T-helper 2 cell treated with Interferon-gamma antibody and Interleukin-4, amounts not matched to agents 5 μg/mL and 100 μg/mL, for 36 hours (primary cell): Measurements from ENCODE around the gene RABGAP1.
A peak's percentile ranks its signal among the peaks of the same experiment; 100 is the strongest.

Experiments
- DNase-seq: peaks from one replicate; pipeline ENCODE4 v3.0.0; 2021; ENCODE audit warnings: low spot score
- H3K27ac Mint-ChIP-seq: one replicate; pipeline ENCODE4 v1.8.0; 2021; ENCODE audit warnings: mild to moderate bottlenecking, mixed read lengths
- H3K27me3 Mint-ChIP-seq: one replicate; pipeline ENCODE4 v1.8.0; 2021; ENCODE audit warnings: low read depth, mixed read lengths
- H3K36me3 Mint-ChIP-seq: one replicate; pipeline ENCODE4 v1.8.0; 2021; ENCODE audit warnings: low read depth, mixed read lengths
- H3K4me1 Mint-ChIP-seq: one replicate; pipeline ENCODE4 v1.8.0; 2021; ENCODE audit warnings: low read depth, mixed read lengths
- H3K4me3 Mint-ChIP-seq: one replicate; pipeline ENCODE4 v1.8.0; 2022; ENCODE audit warnings: mild to moderate bottlenecking, moderate library complexity, mixed read lengths
- H3K9me3 Mint-ChIP-seq: one replicate; pipeline ENCODE4 v1.8.0; 2021; ENCODE audit warnings: mixed read lengths

Gene RABGAP1

DNA sequence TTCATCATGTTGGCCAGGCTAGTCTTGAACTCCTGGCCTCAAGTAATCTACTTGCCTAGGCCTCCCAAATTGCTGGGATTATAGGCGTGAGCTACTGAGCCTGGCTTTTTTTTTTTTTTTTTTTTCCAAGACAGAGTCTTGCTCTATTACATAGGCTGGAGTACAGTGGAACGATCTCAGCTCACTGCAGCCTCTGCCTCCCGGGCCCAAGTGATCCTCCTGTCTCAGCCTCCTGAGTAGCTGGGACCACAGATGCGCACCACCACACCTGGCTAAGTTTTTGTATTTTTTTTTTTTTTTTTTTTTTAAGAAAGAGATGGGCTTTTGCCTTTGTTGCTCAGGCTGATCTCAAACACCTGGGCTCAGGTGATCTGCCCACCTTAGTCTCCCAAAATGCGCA lies 66.4 kb downstream of the RABGAP1 start:
- H3K36me3 Mint-ChIP-seq: peaks cover 15% of the 10 kb centered on the region
- H3K27ac Mint-ChIP-seq: no peak overlapping the region
- H3K27me3 Mint-ChIP-seq: no peaks in the 10 kb centered on the region
- peaks cover 7% of the 10 kb centered on the region for H3K4me1 Mint-ChIP-seq
- H3K9me3 Mint-ChIP-seq: no peaks in the 10 kb centered on the region
- H3K4me3 Mint-ChIP-seq: no peak overlapping the region
- DNase-seq: no peak

DNA sequence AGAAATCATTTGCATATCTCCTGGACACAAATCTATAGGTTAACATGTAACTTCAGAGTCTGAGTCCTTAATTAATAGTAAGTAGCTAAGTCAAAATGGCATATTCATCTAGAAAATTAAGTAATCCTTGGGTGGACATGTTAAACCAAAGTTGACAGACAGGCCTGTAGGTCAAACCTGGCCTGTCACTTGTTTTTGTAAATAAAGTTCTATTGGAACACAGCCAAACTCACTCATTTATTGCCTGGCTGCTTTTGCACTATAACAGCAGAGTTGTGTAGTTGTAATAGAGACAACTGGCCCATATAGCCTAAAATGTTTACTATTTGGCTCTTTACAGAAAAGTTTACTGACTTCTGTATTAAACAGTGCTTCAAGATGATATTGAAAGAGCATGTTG lies 68.1 kb downstream of the RABGAP1 start:
- Mint-ChIP-seq H3K9me3 (no peaks in the 10 kb centered on the region), H3K4me3 (no peak overlapping the region), H3K4me1 (peaks cover 7% of the 10 kb centered on the region), H3K27me3 (no peaks in the 10 kb centered on the region), H3K36me3 (peaks cover 29% of the 10 kb centered on the region), H3K27ac (no peak overlapping the region)
- no peak for DNase-seq

DNA sequence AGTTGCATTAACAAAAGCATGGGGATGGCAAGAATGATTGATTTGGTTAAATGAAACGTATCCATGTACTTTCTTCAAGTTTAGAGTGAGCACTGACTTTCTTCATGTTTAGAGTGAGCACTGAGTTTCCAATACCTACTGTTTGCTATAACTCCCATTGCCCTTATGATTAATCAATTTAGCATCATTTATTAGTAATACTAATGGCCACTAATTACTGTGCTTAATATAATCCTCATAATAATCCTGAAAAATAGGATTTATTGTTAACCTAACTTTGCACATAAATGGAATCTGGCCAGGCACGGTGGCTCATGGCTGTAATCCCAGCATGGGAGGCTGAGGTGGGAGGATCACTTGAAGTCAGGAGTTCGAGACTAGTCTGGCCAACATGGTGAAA lies 70.6 kb downstream of the RABGAP1 start:
- H3K9me3 Mint-ChIP-seq: peaks cover 4% of the 10 kb centered on the region
- peaks cover 7% of the 10 kb centered on the region for H3K4me1 Mint-ChIP-seq
- H3K27me3 Mint-ChIP-seq: no peaks in the 10 kb centered on the region
- DNase-seq: no peak
- H3K4me3 Mint-ChIP-seq: no peak overlapping the region
- H3K27ac Mint-ChIP-seq: no peak overlapping the region
- peaks cover 45% of the 10 kb centered on the region for H3K36me3 Mint-ChIP-seq

DNA sequence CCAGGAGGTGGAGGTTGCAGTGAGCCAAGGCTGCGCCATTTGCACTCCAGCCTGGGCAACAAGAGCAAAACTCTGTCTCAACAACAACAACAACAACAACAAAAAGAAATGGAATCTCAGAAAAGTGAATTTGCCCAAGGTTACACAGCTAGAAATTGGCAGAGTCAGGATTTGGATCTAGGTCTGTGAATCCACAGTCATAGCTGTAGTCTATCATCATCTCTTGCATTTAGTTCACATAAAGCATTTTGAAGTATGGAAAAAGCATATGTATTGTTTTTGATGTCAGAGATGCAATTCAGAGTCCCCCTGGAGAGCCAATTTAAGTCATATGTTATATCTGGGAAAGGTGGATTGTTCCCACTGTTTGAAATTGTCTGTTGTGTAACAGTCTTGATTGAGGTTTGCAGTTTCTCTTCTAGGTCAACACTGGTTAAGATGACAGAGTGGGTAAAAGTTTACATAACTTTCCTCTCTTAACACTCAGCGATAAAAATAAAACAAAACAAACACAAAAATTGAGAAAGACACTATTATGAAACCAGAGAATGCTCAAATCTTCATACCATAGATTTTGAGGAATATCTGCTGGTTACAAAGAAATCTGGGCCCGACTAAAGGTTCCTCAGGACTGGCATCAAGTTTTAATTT lies 71.2 kb downstream of the RABGAP1 start:
- Mint-ChIP-seq H3K27me3 (no peaks in the 10 kb centered on the region), H3K4me3 (no peak overlapping the region), H3K36me3 (peaks cover 46% of the 10 kb centered on the region), H3K9me3 (peaks cover 4% of the 10 kb centered on the region), H3K27ac (no peak overlapping the region), H3K4me1 (peaks cover 7% of the 10 kb centered on the region)
- no peak for DNase-seq

DNA sequence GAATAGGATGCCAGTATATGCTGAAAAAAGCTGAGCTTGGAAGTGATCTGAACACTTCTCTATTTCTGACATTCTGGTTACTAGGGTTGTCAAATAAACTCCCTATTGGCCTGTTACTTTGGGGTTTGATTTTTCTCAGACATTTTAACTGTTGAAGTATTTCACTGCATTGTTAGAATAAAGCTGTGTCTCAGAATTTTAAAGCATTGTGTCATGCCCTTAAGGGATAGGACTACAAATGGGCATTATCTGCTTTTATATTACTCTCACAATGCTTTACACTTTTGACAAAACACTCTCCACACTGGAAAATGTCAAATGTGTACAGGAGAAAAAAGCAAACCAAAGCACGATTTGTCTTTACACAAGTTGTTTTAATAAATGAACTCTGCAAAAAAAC lies 75.8 kb downstream of the RABGAP1 start:
- H3K4me1 Mint-ChIP-seq: no peaks in the 10 kb centered on the region
- H3K9me3 Mint-ChIP-seq: peaks cover 4% of the 10 kb centered on the region
- no peak overlapping the region for H3K4me3 Mint-ChIP-seq
- H3K27me3 Mint-ChIP-seq: no peaks in the 10 kb centered on the region
- H3K36me3 Mint-ChIP-seq: peaks cover 47% of the 10 kb centered on the region
- H3K27ac Mint-ChIP-seq: no peak overlapping the region
- DNase-seq: no peak

DNA sequence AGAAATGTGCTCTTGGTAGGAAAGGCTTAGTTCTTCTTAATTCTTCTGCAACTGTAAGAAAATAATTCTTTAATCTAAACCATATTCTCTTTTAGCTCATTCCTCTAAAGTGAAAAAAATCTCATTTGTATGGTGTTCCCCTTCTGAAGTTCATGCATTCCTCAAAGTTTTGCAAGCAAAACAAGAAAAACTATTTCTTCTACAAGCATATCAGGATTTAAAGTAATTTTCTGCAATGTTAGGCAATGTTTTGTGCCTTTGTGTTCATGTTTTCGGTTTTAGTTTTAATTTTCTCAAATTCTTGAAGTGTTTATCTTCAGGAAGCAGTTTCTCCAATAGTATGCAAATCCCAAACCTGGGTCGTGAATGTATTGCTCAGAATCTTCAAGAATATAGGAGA lies 80.0 kb downstream of the RABGAP1 start:
- peaks cover 15% of the 10 kb centered on the region for H3K36me3 Mint-ChIP-seq
- no peak overlapping the region for H3K27ac Mint-ChIP-seq
- H3K27me3 Mint-ChIP-seq: no peaks in the 10 kb centered on the region
- no peaks in the 10 kb centered on the region for H3K4me1 Mint-ChIP-seq
- no peak for DNase-seq
- no peaks in the 10 kb centered on the region for H3K9me3 Mint-ChIP-seq
- H3K4me3 Mint-ChIP-seq: no peak overlapping the region

DNA sequence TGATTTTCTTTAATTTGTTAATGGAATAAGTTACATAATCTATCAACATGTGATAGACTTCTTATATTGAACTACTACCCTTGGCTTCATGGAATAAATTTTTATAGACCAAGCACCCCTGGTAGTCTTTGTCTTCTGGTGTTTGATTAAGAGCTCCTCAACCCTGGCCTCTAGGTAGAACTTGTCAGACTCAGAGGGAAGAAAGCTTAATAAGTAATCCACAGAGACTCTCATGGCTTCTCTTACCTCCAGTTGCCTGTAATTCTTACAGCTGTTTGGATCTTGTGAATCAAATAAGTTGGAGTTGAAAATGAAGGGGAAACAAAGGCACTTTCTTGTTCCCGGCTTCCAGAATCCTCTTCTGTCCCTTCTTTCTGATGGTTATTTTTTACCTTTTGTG lies 85.6 kb downstream of the RABGAP1 start:
- Mint-ChIP-seq H3K4me1 (peaks cover 10% of the 10 kb centered on the region), H3K36me3 (peaks cover 13% of the 10 kb centered on the region), H3K9me3 (no peaks in the 10 kb centered on the region), H3K27me3 (no peaks in the 10 kb centered on the region), H3K4me3 (no peak overlapping the region), H3K27ac (no peak overlapping the region)
- no peak for DNase-seq

DNA sequence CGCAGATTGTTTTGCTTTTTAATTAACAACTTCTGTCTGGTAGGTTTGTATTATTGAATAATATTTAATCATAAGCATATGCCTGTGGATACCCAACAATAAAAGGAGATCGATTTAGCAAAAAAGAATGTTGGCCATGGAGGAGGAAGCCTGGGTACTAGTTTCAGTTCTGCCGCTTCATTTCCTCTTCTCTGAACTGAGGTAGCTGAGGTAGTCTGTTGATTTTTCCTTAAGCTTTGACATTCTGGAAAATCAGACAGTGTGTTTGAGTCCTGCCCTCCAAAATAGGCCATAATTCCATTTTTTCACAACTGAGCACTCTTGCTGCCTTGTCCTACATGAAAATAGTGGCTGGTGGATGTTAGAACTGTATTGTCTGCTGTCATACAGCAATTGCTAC lies 86.7 kb downstream of the RABGAP1 start:
- no peak for DNase-seq
- no peaks in the 10 kb centered on the region for H3K9me3 Mint-ChIP-seq
- peaks cover 10% of the 10 kb centered on the region for H3K4me1 Mint-ChIP-seq
- no peaks in the 10 kb centered on the region for H3K27me3 Mint-ChIP-seq
- H3K36me3 Mint-ChIP-seq: peaks cover 10% of the 10 kb centered on the region
- no peak overlapping the region for H3K4me3 Mint-ChIP-seq
- no peak overlapping the region for H3K27ac Mint-ChIP-seq

DNA sequence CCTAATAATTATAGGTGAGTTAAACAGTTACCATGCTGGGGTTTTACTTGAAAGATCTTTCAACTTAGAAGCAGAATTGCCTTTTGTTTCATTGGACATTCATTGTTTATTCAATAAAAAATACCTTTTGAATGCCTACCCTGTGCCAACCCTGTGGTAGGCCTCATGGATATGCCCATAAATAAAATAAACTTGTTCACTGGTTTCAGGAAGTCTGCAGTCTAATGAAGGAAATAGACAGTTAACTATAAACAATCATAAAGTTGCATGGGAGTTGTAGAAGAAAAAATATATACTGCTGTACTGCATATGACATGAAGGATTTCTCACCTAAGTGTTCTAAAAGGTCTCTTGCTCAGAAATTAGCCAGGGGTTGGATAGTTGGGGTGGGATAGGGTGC lies 87.3 kb downstream of the RABGAP1 start:
- peaks cover 10% of the 10 kb centered on the region for H3K4me1 Mint-ChIP-seq
- no peak overlapping the region for H3K4me3 Mint-ChIP-seq
- peaks cover 8% of the 10 kb centered on the region for H3K36me3 Mint-ChIP-seq
- H3K27me3 Mint-ChIP-seq: no peaks in the 10 kb centered on the region
- no peaks in the 10 kb centered on the region for H3K9me3 Mint-ChIP-seq
- no peak for DNase-seq
- H3K27ac Mint-ChIP-seq: peak overlapping the region; percentile 1

DNA sequence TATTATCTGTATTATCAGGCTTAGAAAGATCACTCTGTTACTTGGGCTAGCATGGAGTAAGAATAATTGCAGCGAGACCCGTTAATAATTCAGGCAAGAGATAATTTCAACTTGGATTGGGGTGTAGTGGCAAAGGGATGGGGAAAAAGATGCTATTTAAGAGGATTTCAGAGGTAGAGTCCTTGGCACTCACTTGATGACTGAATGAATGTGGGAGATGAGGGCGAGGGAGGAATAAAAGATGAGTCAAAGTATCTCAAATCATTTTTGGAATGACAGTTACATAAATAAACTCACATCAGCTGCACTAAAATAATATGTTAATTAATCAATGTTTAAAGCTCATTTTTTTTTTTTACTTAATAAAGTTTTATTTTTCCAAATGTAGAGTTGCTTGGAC lies 88.2 kb downstream of the RABGAP1 start:
- H3K36me3 Mint-ChIP-seq: peaks cover 8% of the 10 kb centered on the region

DNA sequence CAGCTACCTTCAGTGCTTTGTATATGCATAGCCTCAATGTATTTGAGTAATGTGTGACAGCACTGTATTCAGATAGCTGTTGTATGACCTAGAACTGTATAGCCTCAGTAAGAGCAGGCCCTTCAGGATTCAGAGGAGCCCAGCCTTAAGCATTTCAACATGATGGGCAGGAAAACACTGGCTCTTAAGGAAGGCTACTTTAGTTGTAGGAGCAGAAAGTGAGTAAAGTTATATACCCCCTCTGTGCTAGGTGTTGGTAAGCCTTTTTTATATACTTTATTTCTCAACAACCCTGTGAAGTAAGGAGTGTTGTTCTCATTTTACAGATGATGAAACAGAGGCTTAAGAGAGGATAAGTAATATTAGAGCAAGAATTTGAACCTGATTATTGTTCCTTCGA lies 91.1 kb downstream of the RABGAP1 start:
- Mint-ChIP-seq H3K4me1 (peaks cover 6% of the 10 kb centered on the region), H3K9me3 (no peaks in the 10 kb centered on the region), H3K27ac (no peak overlapping the region), H3K4me3 (no peak overlapping the region), H3K27me3 (no peaks in the 10 kb centered on the region), H3K36me3 (peaks cover 14% of the 10 kb centered on the region)
- DNase-seq: no peak

More for the DNA sequence above, 88.2 kb downstream of the RABGAP1 start:
- DNase-seq: no peak
- no peak overlapping the region for H3K4me3 Mint-ChIP-seq
- H3K27ac Mint-ChIP-seq: no peak overlapping the region
- H3K9me3 Mint-ChIP-seq: no peaks in the 10 kb centered on the region
- no peaks in the 10 kb centered on the region for H3K27me3 Mint-ChIP-seq
- H3K4me1 Mint-ChIP-seq: peaks cover 10% of the 10 kb centered on the region

DNA sequence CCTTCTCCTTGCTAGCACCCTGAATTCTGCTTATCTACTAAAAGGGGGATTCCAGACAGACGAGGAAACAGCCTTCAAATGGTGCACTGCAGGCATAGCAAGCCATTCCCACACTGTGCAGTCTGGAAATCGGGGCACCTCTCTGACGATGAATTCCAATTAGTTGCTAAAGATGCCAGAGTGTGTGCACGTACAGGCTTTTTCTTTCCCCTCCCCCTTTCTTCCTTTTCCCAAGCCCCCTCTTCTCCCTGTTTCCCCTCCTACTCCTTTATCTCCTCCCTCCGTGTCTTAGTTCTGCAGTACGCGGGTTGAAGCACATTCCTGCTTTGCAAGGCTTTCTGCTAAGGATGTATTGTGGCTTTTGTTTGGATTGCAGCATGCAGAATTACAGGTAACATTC lies 92.5 kb downstream of the RABGAP1 start, which contains the start of gene GPR21:
TSS of gene GPR21 (plus strand) at position 316 of the 400 bp plus-strand sequence. CDS start 900 bp downstream, outside the sequence.
- H3K4me3 Mint-ChIP-seq: no peak within 1 kb of the TSS
- no peaks in the 10 kb centered on the region for H3K9me3 Mint-ChIP-seq
- H3K27me3 Mint-ChIP-seq: no peaks in the 10 kb centered on the region
- no peak within 1 kb of the TSS for H3K27ac Mint-ChIP-seq
- peaks cover 11% of the 10 kb centered on the region for H3K36me3 Mint-ChIP-seq
- no peaks in the 10 kb centered on the region for H3K4me1 Mint-ChIP-seq
- DNase-seq: no peak

DNA sequence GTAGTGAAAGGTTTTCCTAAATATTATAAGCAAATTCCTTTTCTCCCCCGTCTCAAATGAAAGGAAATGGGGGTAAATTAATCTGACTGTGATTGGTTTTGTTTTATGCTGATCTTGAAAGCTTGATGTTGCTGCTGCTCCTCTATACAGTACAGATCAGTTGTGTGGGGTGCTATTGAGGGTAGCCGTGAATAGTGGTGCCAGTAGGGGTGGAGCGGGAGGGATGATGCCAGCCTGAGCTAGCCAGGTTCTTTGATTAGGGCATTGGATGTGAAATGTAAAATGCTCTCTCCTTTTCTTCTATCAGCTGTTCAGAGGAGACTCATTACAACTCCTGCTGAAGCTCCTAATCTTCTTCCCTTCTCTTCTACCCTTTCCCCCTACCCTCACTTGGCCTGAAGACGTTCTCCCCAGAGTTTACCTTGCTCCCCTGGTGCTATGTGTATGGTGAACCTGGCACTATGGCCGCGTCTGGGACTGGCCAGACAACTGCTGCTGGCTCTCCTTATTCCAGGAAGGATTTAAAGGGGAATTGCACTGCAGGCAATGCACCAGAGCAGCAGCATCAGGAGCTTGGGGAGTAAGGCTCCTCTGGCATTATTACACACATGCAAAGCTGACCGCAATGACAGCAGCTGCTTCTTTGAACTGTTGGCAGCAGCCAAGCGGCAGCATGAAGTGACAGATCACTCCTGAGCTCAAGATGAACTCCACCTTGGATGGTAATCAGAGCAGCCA lies 93.2 kb downstream of the RABGAP1 start:
- Mint-ChIP-seq H3K4me3 (no peak overlapping the region), H3K27me3 (no peaks in the 10 kb centered on the region), H3K4me1 (no peaks in the 10 kb centered on the region), H3K27ac (no peak overlapping the region), H3K9me3 (no peaks in the 10 kb centered on the region), H3K36me3 (peaks cover 9% of the 10 kb centered on the region)
- DNase-seq: no peak

DNA sequence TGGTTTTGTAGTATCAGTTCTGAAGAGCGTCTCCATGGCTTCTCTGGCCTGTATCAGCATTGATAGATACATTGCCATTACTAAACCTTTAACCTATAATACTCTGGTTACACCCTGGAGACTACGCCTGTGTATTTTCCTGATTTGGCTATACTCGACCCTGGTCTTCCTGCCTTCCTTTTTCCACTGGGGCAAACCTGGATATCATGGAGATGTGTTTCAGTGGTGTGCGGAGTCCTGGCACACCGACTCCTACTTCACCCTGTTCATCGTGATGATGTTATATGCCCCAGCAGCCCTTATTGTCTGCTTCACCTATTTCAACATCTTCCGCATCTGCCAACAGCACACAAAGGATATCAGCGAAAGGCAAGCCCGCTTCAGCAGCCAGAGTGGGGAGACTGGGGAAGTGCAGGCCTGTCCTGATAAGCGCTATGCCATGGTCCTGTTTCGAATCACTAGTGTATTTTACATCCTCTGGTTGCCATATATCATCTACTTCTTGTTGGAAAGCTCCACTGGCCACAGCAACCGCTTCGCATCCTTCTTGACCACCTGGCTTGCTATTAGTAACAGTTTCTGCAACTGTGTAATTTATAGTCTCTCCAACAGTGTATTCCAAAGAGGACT lies 94.2 kb downstream of the RABGAP1 start:
- H3K27me3 Mint-ChIP-seq: no peaks in the 10 kb centered on the region
- DNase-seq: no peak
- peaks cover 9% of the 10 kb centered on the region for H3K36me3 Mint-ChIP-seq
- no peak overlapping the region for H3K27ac Mint-ChIP-seq
- H3K9me3 Mint-ChIP-seq: no peaks in the 10 kb centered on the region
- no peaks in the 10 kb centered on the region for H3K4me1 Mint-ChIP-seq
- H3K4me3 Mint-ChIP-seq: no peak overlapping the region
